Smooth muscle cell (in vitro differentiated cells): ENCODE results near the gene TFF1. TPM values are rescaled to one million over a fixed set of nuclear protein-coding genes. Genes with fewer than 3 reads are reported as not detected.

Source experiments
- DNase-seq: peaks from one replicate; lab custom pipeline; 2025; ENCODE audit not compliant: unreplicated experiment; lab: John Stamatoyannopoulos, UW
- H2AFZ ChIP-seq: fragments of 200-600 bp; sonication (generic); 2 replicates; pipeline ENCODE4 v1.6.0; 2016; ENCODE audit warnings: antibody characterized with exemption, low read depth, mild to moderate bottlenecking
- H3F3A ChIP-seq: fragments of 200-600 bp; sonication (generic); 2 replicates; pipeline ENCODE4 v1.6.0; 2017; ENCODE audit warnings: antibody characterized with exemption, low read depth
- H3K27ac ChIP-seq: fragments of 200-600 bp; sonication (generic); 2 replicates; pipeline ENCODE4 v1.5.1; 2016; ENCODE audit warnings: low read depth, mild to moderate bottlenecking
- H3K27me3 ChIP-seq: fragments of 200-600 bp; sonication (generic); 2 replicates; pipeline ENCODE4 v1.6.1; 2016; ENCODE audit warnings: low read depth, mild to moderate bottlenecking
- H3K36me3 ChIP-seq: fragments of 200-600 bp; sonication (generic); 2 replicates; pipeline ENCODE4 v1.5.1; 2016; ENCODE audit warnings: low read depth
- H3K4me1 ChIP-seq: fragments of 200-600 bp; sonication (generic); 2 replicates; pipeline ENCODE4 v1.5.1; 2016; ENCODE audit warnings: low read depth
- H3K4me2 ChIP-seq: fragments of 200-600 bp; sonication (generic); 2 replicates; pipeline ENCODE4 v1.6.0; 2016; ENCODE audit warnings: mild to moderate bottlenecking
- H3K4me3 ChIP-seq: fragments of 200-600 bp; sonication (generic); 2 replicates; pipeline ENCODE4 v1.5.1; 2016; ENCODE audit warnings: mild to moderate bottlenecking
- H3K79me2 ChIP-seq: fragments of 200-600 bp; sonication (generic); 2 replicates; pipeline ENCODE4 v1.6.0; 2016; ENCODE audit warnings: low read depth, mild to moderate bottlenecking
- H3K9ac ChIP-seq: fragments of 200-600 bp; sonication (generic); 2 replicates; pipeline ENCODE4 v1.6.0; 2016; ENCODE audit warnings: low read depth
- H3K9me3 ChIP-seq: fragments of 200-600 bp; sonication (generic); replicated peaks from 2 replicates; pipeline ENCODE4 v1.5.1; 2016; ENCODE audit warnings: low read depth
- H4K20me1 ChIP-seq: fragments of 200-600 bp; sonication (generic); 2 replicates; pipeline ENCODE4 v1.6.0; 2016; ENCODE audit warnings: low read depth
- CTCF ChIP-seq: fragments of 200-600 bp; sonication (generic); IDR thresholded peaks from 2 replicates; pipeline ENCODE4 v1.5.1; 2017; ENCODE audit warnings: borderline replicate concordance, mild to moderate bottlenecking, antibody characterized with exemption; ENCODE audit not compliant: insufficient read depth, poor library complexity, severe bottlenecking
- WGBS: methylation state at CpG from one replicate; pipeline ENCODE4 v1.1.7; 2016; ENCODE audit warnings: low lambda C conversion rate; 5-methylcytosine and 5-hydroxymethylcytosine counted together
- polyA plus RNA-seq: library from polyadenylated mRNA; unstranded; fragments of >200 nt; fragmentation: Nextera tagmentation; extraction: Ambion mirVana; gene quantifications from 2 replicates; pipeline ENCODE4 v1.2.1, GENCODE V29; 2016
- total RNA-seq: library from RNA; depleted of rRNA; stranded (reverse); fragments of >200 nt; gene quantifications from 2 replicates; pipeline ENCODE4 v1.2.3, GENCODE V29; 2014

TFF1 gene
- total and polyA plus RNA-seq, 2 experiments from 2014 or later = 7.9 to 8.6 TPM

- Histone ChIP-seq H3K4me2 (no peak within 1 kb of the TSS), H3K36me3 (no peaks in the 10 kb centered on the region), H2AFZ (no peak within 1 kb of the TSS), H3F3A (no peaks in the 10 kb centered on the region), H3K79me2 (no peaks in the 10 kb centered on the region), H3K9me3 (no peaks in the 10 kb centered on the region), H3K27me3 (no peaks in the 10 kb centered on the region), H3K4me3 (no peak within 1 kb of the TSS), H4K20me1 (no peaks in the 10 kb centered on the region), H3K27ac (no peak within 1 kb of the TSS), H3K9ac (no peak within 1 kb of the TSS), H3K4me1 (no peaks in the 10 kb centered on the region)
- TF ChIP-seq CTCF = no peak
- no peak for DNase-seq
- 81% methylated on average over 17 of the region's 17 CpGs for WGBS
Observed at GRCh38 chr21:42395905-42396651, 29.7 kb upstream of the TFF1 start, which contains the start of gene TMPRSS3. TMPRSS3 (minus strand) TSS chr21:42396052; CDS start chr21:42395417, 635 bp downstream.

GRCh38 chr21:42395302-42395701 is 29.0 kb upstream of the TFF1 start:
- no peak overlapping the region for H3K27ac ChIP-seq
- 95% methylated on average over 11 of the region's 11 CpGs for WGBS
- H2AFZ ChIP-seq = no peak overlapping the region
- no peaks in the 10 kb centered on the region for H3K9me3 ChIP-seq
- H3K4me1 ChIP-seq = no peaks in the 10 kb centered on the region
- TF ChIP-seq CTCF = no peak
- H3K4me3 ChIP-seq = no peak overlapping the region
- no peaks in the 10 kb centered on the region for H3F3A ChIP-seq
- no peak overlapping the region for H3K4me2 ChIP-seq
- H3K27me3 ChIP-seq = no peaks in the 10 kb centered on the region
- H3K79me2 ChIP-seq = no peaks in the 10 kb centered on the region
- no peaks in the 10 kb centered on the region for H3K36me3 ChIP-seq
- no peak for DNase-seq
- H3K9ac ChIP-seq = no peak overlapping the region
- no peaks in the 10 kb centered on the region for H4K20me1 ChIP-seq

GRCh38 chr21:42393443-42393950 is 27.2 kb upstream of the TFF1 start:
- Histone ChIP-seq H3F3A (no peaks in the 10 kb centered on the region), H3K9ac (no peak overlapping the region), H4K20me1 (no peaks in the 10 kb centered on the region), H3K27ac (no peak overlapping the region), H3K4me1 (no peaks in the 10 kb centered on the region), H3K9me3 (no peaks in the 10 kb centered on the region), H3K4me3 (no peak overlapping the region), H3K79me2 (no peaks in the 10 kb centered on the region), H3K36me3 (no peaks in the 10 kb centered on the region), H2AFZ (no peak overlapping the region), H3K27me3 (no peaks in the 10 kb centered on the region), H3K4me2 (no peak overlapping the region)
- DNase-seq = no peak
- no peak for TF ChIP-seq CTCF
- WGBS = 88% methylated on average over 8 of the region's 8 CpGs
